SH-SY5Y (cell line): ENCODE results near the gene BLACAT1.

Source experiments
- GATA2 ChIP-seq: IDR thresholded peaks from 2 replicates; pipeline ENCODE4 v1.6.1; 2011; ENCODE audit warnings: mild to moderate bottlenecking, low read depth, low read length
- GATA3 ChIP-seq: IDR thresholded peaks from 2 replicates; pipeline ENCODE4 v1.6.1; 2011; ENCODE audit warnings: low read depth, mild to moderate bottlenecking, low read length, moderate library complexity

Gene BLACAT1

GRCh38 chr1:205424901-205425600 is 30.8 kb downstream of the BLACAT1 start:
- TF ChIP-seq GATA3 (no peak), GATA2 (no peak)

GRCh38 chr1:205423814-205424399 is 31.9 kb downstream of the BLACAT1 start:
- TF ChIP-seq GATA2 (no peak), GATA3 (no peak)

DNA sequence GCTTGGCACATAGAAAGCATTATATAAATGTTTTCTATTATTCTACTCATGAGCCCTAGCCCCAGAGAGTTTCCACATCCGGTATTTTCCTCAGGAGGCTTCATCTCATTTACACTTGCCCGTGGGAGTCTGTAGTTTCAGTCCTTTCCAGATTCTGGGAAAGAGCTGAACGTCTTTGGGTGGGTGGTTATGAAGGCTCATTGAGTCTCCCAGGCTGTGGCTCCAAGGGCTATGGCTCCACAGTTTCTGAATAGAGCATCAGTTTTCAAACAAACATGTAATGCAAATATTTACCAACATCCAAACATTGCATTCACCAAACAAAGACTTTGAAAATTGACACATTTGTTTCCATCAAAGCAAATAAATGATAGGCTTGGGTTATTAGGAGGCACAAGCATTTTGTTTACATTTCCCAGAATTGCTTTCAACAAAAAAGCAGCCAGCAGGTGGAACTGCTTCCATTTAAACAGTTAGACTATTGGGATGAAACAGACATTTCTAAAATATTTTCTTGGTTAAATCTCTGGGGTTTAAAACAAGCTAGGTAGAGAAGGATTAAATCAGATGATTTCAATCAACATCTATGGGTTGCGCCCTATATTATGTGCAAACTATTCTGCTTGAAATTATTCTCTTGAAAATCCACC is 32.7 kb downstream of the BLACAT1 start:
- no peak for TF ChIP-seq GATA2
- TF ChIP-seq GATA3: no peak

DNA sequence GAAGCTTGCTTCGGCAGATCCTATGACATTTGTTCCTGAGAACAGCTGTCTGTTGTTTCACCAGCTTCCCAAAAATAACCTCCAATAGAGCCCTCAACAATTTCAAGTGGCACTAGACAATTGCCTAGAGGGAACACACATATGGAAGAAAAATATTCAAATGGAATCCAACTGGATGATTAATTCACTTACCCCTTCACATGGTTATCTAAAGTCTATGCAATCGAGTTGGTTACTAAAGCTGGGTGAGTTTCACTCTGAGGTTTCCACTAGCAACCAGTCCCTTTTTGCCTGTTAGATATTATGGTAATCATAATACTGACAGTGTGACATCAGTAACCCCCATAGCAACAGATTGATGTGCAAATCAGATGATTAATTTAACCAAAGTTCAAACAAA is 34.0 kb downstream of the BLACAT1 start, which contains the start of gene LEMD1:
LEMD1 (minus strand) TSS at position 259 of the 400 bp plus-strand sequence. CDS start 1,520 bp downstream, outside the sequence.
- TF ChIP-seq GATA2 (no peak), GATA3 (no peak)

- TF ChIP-seq GATA3 (no peak), GATA2 (no peak)
These were observed 34.9 kb downstream of the BLACAT1 start for GRCh38 chr1:205420938-205421337.

GRCh38 chr1:205417870-205418635 is 37.8 kb downstream of the BLACAT1 start:
- no peak for TF ChIP-seq GATA2
- no peak for TF ChIP-seq GATA3

- TF ChIP-seq GATA3 (no peak), GATA2 (no peak)
These were observed 39.5 kb downstream of the BLACAT1 start for GRCh38 chr1:205416322-205416721.

DNA sequence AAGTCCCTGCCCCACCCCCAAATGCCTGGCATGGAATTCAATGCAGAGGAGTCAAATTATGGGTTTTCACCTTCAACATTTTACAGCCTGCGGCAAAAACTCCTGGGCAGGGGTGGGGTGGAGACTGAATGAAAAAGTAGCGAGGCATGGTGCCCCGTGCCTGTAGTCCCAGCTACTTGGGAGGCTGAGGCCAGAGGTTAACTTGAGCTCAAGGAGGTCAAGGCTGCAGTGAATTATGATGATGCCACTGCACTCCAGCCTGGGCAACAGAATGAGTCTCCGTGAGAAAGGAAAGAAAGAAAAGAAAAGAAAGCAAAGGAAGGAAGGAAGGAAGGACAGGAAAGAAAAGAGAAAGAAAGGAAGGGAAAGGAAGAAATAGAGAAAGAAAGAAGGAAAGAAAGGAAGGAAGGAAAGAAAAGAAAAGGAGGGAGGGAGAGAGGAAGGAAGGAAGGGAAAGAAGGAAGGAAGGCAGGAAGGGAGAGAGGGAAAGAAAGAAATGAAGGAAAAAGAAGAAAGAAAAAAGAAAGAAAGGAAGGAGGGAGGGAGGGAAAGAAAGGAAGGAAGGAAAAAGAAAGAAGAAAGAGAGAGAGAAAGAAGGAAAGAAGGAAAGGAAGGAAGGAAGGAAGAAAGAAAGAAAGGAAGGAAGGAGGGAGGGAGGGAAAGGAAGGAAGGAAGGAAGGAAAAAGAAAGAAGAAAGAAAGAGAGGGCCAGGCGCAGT is 45.1 kb downstream of the BLACAT1 start:
- TF ChIP-seq GATA3: no peak
- no peak for TF ChIP-seq GATA2

DNA sequence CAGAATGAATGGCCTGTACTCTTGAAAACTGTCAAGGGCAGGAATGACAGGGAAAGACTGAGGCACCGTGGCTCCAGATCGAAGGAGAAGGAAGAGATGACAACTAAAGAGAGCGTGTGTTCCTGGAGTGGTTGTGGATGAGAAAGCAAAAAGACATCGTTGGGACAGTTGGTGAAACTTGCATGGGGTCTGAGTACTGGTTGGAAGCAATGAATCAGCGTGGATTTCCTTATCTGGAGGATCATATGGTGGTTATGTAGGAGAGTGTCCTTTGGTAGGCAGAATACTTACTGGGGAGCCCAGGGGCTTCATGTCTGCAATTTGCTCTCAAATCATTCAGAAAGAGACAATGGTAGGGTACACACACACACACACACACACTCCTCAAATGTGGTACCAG is 47.9 kb downstream of the BLACAT1 start:
- TF ChIP-seq GATA2: no peak
- TF ChIP-seq GATA3: no peak
